B cell (primary cell): ENCODE results near the gene HOXC6. TPM values are rescaled to one million over a fixed set of nuclear protein-coding genes. Genes with fewer than 3 reads are reported as not detected.

ENCODE experiments used
- ATAC-seq: fragments of 200-7000 bp; cut with Tn5 transposase; one replicate; pipeline ENCODE4 v1.10.0; 2021; ENCODE audit warnings: low read depth, mild to moderate bottlenecking, moderate number of reproducible peaks, moderate library complexity
- CTCF ChIA-PET: fragments of 350-600 bp; sonication (Branson Sonifier 250); formaldehyde crosslinking; loops from one replicate; lab custom pipeline; 2021; ENCODE audit warnings: antibody characterized with exemption, inconsistent platforms; lab: Charles Lee
- POLR2A ChIA-PET: fragments of 350-600 bp; sonication (Branson Sonifier 250); formaldehyde crosslinking; loops from one replicate; lab custom pipeline; 2021; ENCODE audit warnings: antibody characterized with exemption; lab: Charles Lee
- DNase-seq: peaks from one replicate; pipeline ENCODE4 v3.0.0; 2013
- H2AFZ ChIP-seq: 2 replicates; pipeline ENCODE4 v1.6.1; 2012; ENCODE audit warnings: mild to moderate bottlenecking, low read depth, low read length; ENCODE audit not compliant: insufficient read depth, poor library complexity, severe bottlenecking
- H3K27ac ChIP-seq, 2 donors: 1 replicate in 1 of 2; 2 replicates in 1 of 2; pipeline ENCODE4 v1.5.1; 2012 to 2013; ENCODE audit warnings: low read length in 2 of 2, mild to moderate bottlenecking in 2 of 2, moderate library complexity in 1 of 2
- H3K27me3 ChIP-seq, 4 experiments: fragments of 200-600 bp in 1 of 4; sonication (generic) in 1 of 4; replicated peaks in 1 of 4; 1 replicate in 2 of 4; 2 replicates in 2 of 4; pipeline versions ENCODE4 v1.6.1 to v1.7.0; 2013 to 2016; ENCODE audit warnings: low read length in 3 of 4, mild to moderate bottlenecking in 2 of 4, mixed read lengths in 1 of 4, moderate library complexity in 1 of 4; ENCODE audit not compliant: insufficient read depth in 4 of 4, control insufficient read depth in 3 of 4; ENCODE audit errors: control extremely low read depth in 1 of 4
- H3K36me3 ChIP-seq, 2 experiments: replicated peaks in 1 of 2; 1 replicate in 1 of 2; 2 replicates in 1 of 2; pipeline versions ENCODE4 v1.6.1 to v1.7.1; 2013; ENCODE audit warnings: low read length in 1 of 2; ENCODE audit not compliant: insufficient read depth in 2 of 2, control insufficient read depth in 1 of 2; ENCODE audit errors: control extremely low read depth in 1 of 2, extremely low read depth in 1 of 2
- H3K4me1 ChIP-seq, 2 donors: fragments of 200-600 bp in 1 of 2; sonication (generic) in 1 of 2; 1 replicate in 1 of 2; 2 replicates in 1 of 2; pipeline versions ENCODE4 v1.5.1 to v1.6.1; 2013 to 2017; ENCODE audit warnings: low read length in 2 of 2; ENCODE audit not compliant: control insufficient read depth in 2 of 2, insufficient read depth in 2 of 2
- H3K4me2 ChIP-seq: replicated peaks from 2 replicates; pipeline ENCODE3; 2012; ENCODE audit warnings: mild to moderate bottlenecking, low read depth, low read length; ENCODE audit not compliant: poor library complexity, severe bottlenecking
- H3K4me3 ChIP-seq, 5 experiments: fragments of 200-600 bp in 1 of 5; sonication (generic) in 1 of 5; 1 replicate in 3 of 5; 2 replicates in 2 of 5; pipeline versions ENCODE4 v1.5.1 to v1.7.0; 2011 to 2016; ENCODE audit warnings: low read length in 4 of 5, mild to moderate bottlenecking in 4 of 5, low read depth in 2 of 5, control low read depth in 1 of 5, moderate library complexity in 1 of 5; ENCODE audit not compliant: insufficient read depth in 1 of 5; ENCODE audit errors: control extremely low read depth in 1 of 5, extremely low read depth in 1 of 5
- H3K79me2 ChIP-seq: fragments of 200-600 bp; sonication (generic); one replicate; pipeline ENCODE4 v1.6.0; 2016; ENCODE audit warnings: low read length; ENCODE audit not compliant: control insufficient read depth, insufficient read depth
- H3K9ac ChIP-seq: fragments of 200-600 bp; sonication (generic); 2 replicates; pipeline ENCODE4 v1.6.1; 2017; ENCODE audit warnings: mild to moderate bottlenecking, low read length, moderate library complexity
- H3K9me3 ChIP-seq, 3 donors: one replicate each; pipeline versions ENCODE4 v1.6.1 to v1.7.1; 2013; ENCODE audit warnings: low read length in 2 of 3; ENCODE audit not compliant: control insufficient read depth in 2 of 3, insufficient read depth in 1 of 3; ENCODE audit errors: control extremely low read depth in 1 of 3
- H4K20me1 ChIP-seq: 2 replicates; pipeline ENCODE4 v1.6.0; 2012; ENCODE audit warnings: mild to moderate bottlenecking, low read length; ENCODE audit not compliant: insufficient read depth, control insufficient read depth, poor library complexity, severe bottlenecking
- H3K27ac Mint-ChIP-seq: one replicate; pipeline ENCODE4 v1.8.0; 2021; ENCODE audit warnings: mixed read lengths
- H3K27me3 Mint-ChIP-seq: one replicate; pipeline ENCODE4 v1.8.0; 2021; ENCODE audit warnings: mixed read lengths
- H3K4me1 Mint-ChIP-seq: one replicate; pipeline ENCODE4 v1.8.0; 2021; ENCODE audit warnings: mixed read lengths
- H3K4me3 Mint-ChIP-seq: one replicate; pipeline ENCODE4 v1.8.0; 2021; ENCODE audit warnings: mixed read lengths
- H3K9me3 Mint-ChIP-seq: one replicate; pipeline ENCODE4 v1.8.0; 2022; ENCODE audit warnings: mixed read lengths; ENCODE audit not compliant: insufficient read depth
- CTCF ChIP-seq: fragments of 200-600 bp; IDR thresholded peaks from one replicate; pipeline ENCODE4 v1.8.0; 2022; ENCODE audit warnings: antibody characterized with exemption, mild to moderate bottlenecking
- EZH2 ChIP-seq: IDR thresholded peaks from 2 replicates; pipeline ENCODE4 v1.6.1; 2012; ENCODE audit warnings: borderline replicate concordance, low read depth, mild to moderate bottlenecking, moderate library complexity, low read length; ENCODE audit not compliant: insufficient read depth, poor library complexity, severe bottlenecking
- WGBS: methylation state at CpG from one replicate; pipeline ENCODE4 v1.1.5; 2013; ENCODE audit warnings: missing lambda C conversion rate; ENCODE audit not compliant: insufficient coverage; 5-methylcytosine and 5-hydroxymethylcytosine counted together
- intact Hi-C: fragments of 100-400 bp; cut with micrococcal nuclease; formaldehyde crosslinking; loops from one replicate; pipeline ENCODE4 v1.10.0; 2022
- polyA plus RNA-seq: library from polyadenylated mRNA; depleted of rRNA; stranded (reverse); fragments of >200 nt; gene quantifications from 2 replicates; pipeline ENCODE4 v1.2.3, GENCODE V29; 2012
- total RNA-seq, 2 donors: library from RNA; stranded (reverse); fragments of 120-200 nt in 1 of 2; gene quantifications; 1 replicate in 1 of 2; 2 replicates in 1 of 2; pipeline versions ENCODE4 v1.2.3 to v1.2.4, GENCODE V29; 2013 to 2022

The HOXC6 gene
- total and polyA plus RNA-seq, 2 donors (not counting 1 experiment from before 2014, with no cell fraction given) = not detected

- POLR2A ChIA-PET = no interaction called here
- no peak overlapping the region for H3K9ac ChIP-seq
- no peaks in the 10 kb centered on the region for H3K9me3 Mint-ChIP-seq
- peak overlapping the region; percentile 28 for H3K27ac Mint-ChIP-seq
- H2AFZ ChIP-seq = no peak overlapping the region
- H3K27me3 ChIP-seq = peaks cover 0 to 91% (median 69%) of the 10 kb centered on the region in 4 experiments
- no peaks in the 10 kb centered on the region for H3K79me2 ChIP-seq
- H4K20me1 ChIP-seq = no peaks in the 10 kb centered on the region
- no peak overlapping the region for H3K27ac ChIP-seq
- H3K36me3 ChIP-seq = no peaks in the 10 kb centered on the region
- H3K4me1 Mint-ChIP-seq = peaks cover 22% of the 10 kb centered on the region
- 40% methylated on average over 9 of the region's 16 CpGs for WGBS
- TF ChIP-seq EZH2 (no peak), CTCF (no peak)
- H3K9me3 ChIP-seq = peaks cover 0 to 27% (median 0%) of the 10 kb centered on the region in 3 donors
- intact Hi-C loops = no loop called here
- H3K4me2 ChIP-seq = no peak overlapping the region
- peaks cover 19 to 27% of the 10 kb centered on the region in 2 donors for H3K4me1 ChIP-seq
- H3K27me3 Mint-ChIP-seq = peaks cover 60% of the 10 kb centered on the region
- no peak overlapping the region for H3K4me3 Mint-ChIP-seq
- no peak for ATAC-seq
- peak; percentile 52 for DNase-seq
- CTCF ChIA-PET = interaction anchor here (1.3 to 1.6 kb wide), 3 partner anchors 11 to 186 kb away, joined by 4 to 6 read pairs (median 5); partner anchors contain the start of gene HOXC5
- H3K4me3 ChIP-seq = no peak overlapping the region
These were observed 6.7 kb upstream of the HOXC6 start for GRCh38 chr12:54021432-54022013.
